H9 (cell line): Measurements from ENCODE around the gene SLC2A9. TPM values are rescaled to one million over a fixed set of nuclear protein-coding genes. Genes with fewer than 3 reads are reported as not detected.

Experiments used
- DNase-seq: peaks from one replicate; pipeline ENCODE4 v3.0.0-alpha.2; 2017
- H2AFZ ChIP-seq: one replicate; pipeline ENCODE4 v1.6.1; 2013; ENCODE audit warnings: mild to moderate bottlenecking, low read length, control low read depth, moderate library complexity
- H2AK5ac ChIP-seq: 2 replicates; pipeline ENCODE4 v1.6.1; 2013; ENCODE audit warnings: low read length, control low read depth, mixed read lengths; ENCODE audit not compliant: insufficient read length
- H2BK120ac ChIP-seq: one replicate; pipeline ENCODE4 v1.6.1; 2013; ENCODE audit warnings: low read depth, mild to moderate bottlenecking, low read length, control low read depth, inconsistent platforms; ENCODE audit not compliant: poor library complexity, severe bottlenecking
- H2BK12ac ChIP-seq: 2 replicates; pipeline ENCODE4 v1.6.1; 2013; ENCODE audit warnings: low read length, control low read depth, mixed read lengths, low read depth; ENCODE audit not compliant: insufficient read length
- H2BK15ac ChIP-seq: 2 replicates; pipeline ENCODE4 v1.6.1; 2013; ENCODE audit warnings: low read depth, low read length, control low read depth
- H2BK20ac ChIP-seq: one replicate; pipeline ENCODE4 v1.6.1; 2013; ENCODE audit warnings: low read depth, mild to moderate bottlenecking, low read length, control low read depth, inconsistent platforms; ENCODE audit not compliant: poor library complexity, severe bottlenecking
- H2BK5ac ChIP-seq: 2 replicates; pipeline ENCODE4 v1.6.1; 2013; ENCODE audit warnings: low read length, control low read depth, mixed read lengths; ENCODE audit not compliant: insufficient read length
- H3K14ac ChIP-seq: 2 replicates; pipeline ENCODE4 v1.6.1; 2013; ENCODE audit warnings: low read length, control low read depth; ENCODE audit not compliant: insufficient read depth
- H3K18ac ChIP-seq: 2 replicates; pipeline ENCODE4 v1.6.1; 2013; ENCODE audit warnings: low read depth, mild to moderate bottlenecking, mixed read lengths, low read length, control low read depth; ENCODE audit not compliant: insufficient read length
- H3K23ac ChIP-seq: 2 replicates; pipeline ENCODE4 v1.6.1; 2013; ENCODE audit warnings: low read length, control low read depth, mixed read lengths, low read depth; ENCODE audit not compliant: insufficient read length
- H3K23me2 ChIP-seq: 2 replicates; pipeline ENCODE4 v1.6.1; 2013; ENCODE audit warnings: low read depth, mild to moderate bottlenecking, mixed read lengths, low read length, control low read depth; ENCODE audit not compliant: insufficient read length, poor library complexity, severe bottlenecking
- H3K27ac ChIP-seq: 2 replicates; pipeline ENCODE4 v1.5.1; 2013; ENCODE audit warnings: low read length, control low read depth, mixed read lengths, low read depth; ENCODE audit not compliant: insufficient read length
- H3K27me3 ChIP-seq: 2 replicates; pipeline ENCODE4 v1.6.1; 2013; ENCODE audit warnings: low read length, control low read depth, inconsistent platforms; ENCODE audit not compliant: insufficient read depth
- H3K4ac ChIP-seq: 2 replicates; pipeline ENCODE4 v1.6.1; 2013; ENCODE audit warnings: low read depth, mild to moderate bottlenecking, control low read depth, inconsistent platforms, low read length, moderate library complexity
- H3K4me1 ChIP-seq: 2 replicates; pipeline ENCODE4 v1.6.1; 2013; ENCODE audit warnings: low read length, control low read depth, inconsistent platforms; ENCODE audit not compliant: insufficient read depth
- H3K4me2 ChIP-seq: 2 replicates; pipeline ENCODE4 v1.6.1; 2013; ENCODE audit warnings: low read length, control low read depth, mixed read lengths; ENCODE audit not compliant: insufficient read length, insufficient read depth
- H3K56ac ChIP-seq: 2 replicates; pipeline ENCODE4 v1.6.1; 2013; ENCODE audit warnings: low read depth, mild to moderate bottlenecking, mixed read lengths, low read length, control low read depth; ENCODE audit not compliant: insufficient read length
- H3K79me1 ChIP-seq: 2 replicates; pipeline ENCODE4 v1.6.1; 2013; ENCODE audit warnings: low read depth, mild to moderate bottlenecking, moderate library complexity, low read length, control low read depth, inconsistent platforms; ENCODE audit not compliant: insufficient read depth, poor library complexity, severe bottlenecking
- H3K79me2 ChIP-seq: 2 replicates; pipeline ENCODE4 v1.6.1; 2013; ENCODE audit warnings: low read length, control low read depth, inconsistent platforms; ENCODE audit not compliant: insufficient read depth
- H3K9ac ChIP-seq: 2 replicates; pipeline ENCODE4 v1.6.1; 2013; ENCODE audit warnings: low read length, control low read depth, mixed read lengths; ENCODE audit not compliant: insufficient read length; ENCODE audit errors: extremely low read depth
- H3K9me3 ChIP-seq: one replicate; pipeline ENCODE4 v1.6.1; 2013; ENCODE audit warnings: low read depth, low read length, inconsistent platforms; ENCODE audit not compliant: control insufficient read depth
- H3T11ph ChIP-seq: one replicate; pipeline ENCODE4 v1.6.1; 2013; ENCODE audit warnings: mild to moderate bottlenecking, low read length, control low read depth, inconsistent platforms
- H4K20me1 ChIP-seq: one replicate; pipeline ENCODE4 v1.6.1; 2013; ENCODE audit not compliant: control insufficient read depth, insufficient read length, insufficient read depth
- H4K5ac ChIP-seq: 2 replicates; pipeline ENCODE4 v1.6.1; 2013; ENCODE audit warnings: low read depth, mild to moderate bottlenecking, mixed read lengths, low read length, control low read depth; ENCODE audit not compliant: insufficient read length
- H4K8ac ChIP-seq: replicated peaks from 2 replicates; pipeline ENCODE4 v1.6.1; 2013; ENCODE audit warnings: low read length, control low read depth, mixed read lengths, low read depth; ENCODE audit not compliant: insufficient read length
- H4K91ac ChIP-seq: 2 replicates; pipeline ENCODE4 v1.6.1; 2013; ENCODE audit warnings: low read depth, mild to moderate bottlenecking, moderate library complexity, mixed read lengths, low read length, control low read depth; ENCODE audit not compliant: insufficient read length
- H3K27ac Mint-ChIP-seq, 3 experiments: 2 replicates in 2 of 3; 3 replicates in 1 of 3; pipeline ENCODE4 v1.8.0; 2020 to 2021; ENCODE audit warnings: mixed read lengths in 3 of 3, mild to moderate bottlenecking in 1 of 3, moderate library complexity in 1 of 3
- H3K27me3 Mint-ChIP-seq: 2 replicates; pipeline ENCODE4 v1.8.0; 2021; ENCODE audit warnings: low read depth, mild to moderate bottlenecking, moderate library complexity, mixed read lengths
- H3K36me3 Mint-ChIP-seq, 3 experiments: 2 replicates in 2 of 3; 3 replicates in 1 of 3; pipeline ENCODE4 v1.8.0; 2020 to 2021; ENCODE audit warnings: low read depth in 3 of 3, mixed read lengths in 3 of 3; ENCODE audit not compliant: insufficient read depth in 1 of 3
- H3K4me1 Mint-ChIP-seq, 2 experiments: 2 replicates each; pipeline ENCODE4 v1.8.0; 2020; ENCODE audit warnings: mixed read lengths in 2 of 2
- H3K4me3 Mint-ChIP-seq, 2 experiments: 2 replicates in 1 of 2; 3 replicates in 1 of 2; pipeline ENCODE4 v1.8.0; 2020 to 2021; ENCODE audit warnings: mild to moderate bottlenecking in 2 of 2, mixed read lengths in 2 of 2, moderate library complexity in 1 of 2
- H3K9me3 Mint-ChIP-seq, 2 experiments: 2 replicates in 1 of 2; 3 replicates in 1 of 2; pipeline ENCODE4 v1.8.0; 2020; ENCODE audit warnings: mild to moderate bottlenecking in 2 of 2, mixed read lengths in 2 of 2, moderate library complexity in 1 of 2
- WGBS: extraction: QIAGEN DNeasy Blood & Tissue Kit; methylation state at CpG from one replicate; pipeline ENCODE4 v1.1.7; 2013; ENCODE audit warnings: missing lambda C conversion rate, low lambda C conversion rate, mixed read lengths; ENCODE audit not compliant: insufficient read length; ENCODE audit errors: extremely low coverage; 5-methylcytosine and 5-hydroxymethylcytosine counted together
- total RNA-seq: library from RNA; stranded (reverse); gene quantifications from 2 replicates; pipeline ENCODE4 v1.2.1, GENCODE V29; 2021
- TF ChIP-seq, protein P1 (sequence below): fragments of 200-600 bp; sonication (generic); conservative IDR thresholded peaks from 3 replicates; pipeline ENCODE4 v1.8.0; 2021; ENCODE audit warnings: antibody characterized with exemption, mild to moderate bottlenecking

The SLC2A9 gene
- total RNA-seq, 1 experiment from 2014 or later: 0.79 TPM

DNA sequence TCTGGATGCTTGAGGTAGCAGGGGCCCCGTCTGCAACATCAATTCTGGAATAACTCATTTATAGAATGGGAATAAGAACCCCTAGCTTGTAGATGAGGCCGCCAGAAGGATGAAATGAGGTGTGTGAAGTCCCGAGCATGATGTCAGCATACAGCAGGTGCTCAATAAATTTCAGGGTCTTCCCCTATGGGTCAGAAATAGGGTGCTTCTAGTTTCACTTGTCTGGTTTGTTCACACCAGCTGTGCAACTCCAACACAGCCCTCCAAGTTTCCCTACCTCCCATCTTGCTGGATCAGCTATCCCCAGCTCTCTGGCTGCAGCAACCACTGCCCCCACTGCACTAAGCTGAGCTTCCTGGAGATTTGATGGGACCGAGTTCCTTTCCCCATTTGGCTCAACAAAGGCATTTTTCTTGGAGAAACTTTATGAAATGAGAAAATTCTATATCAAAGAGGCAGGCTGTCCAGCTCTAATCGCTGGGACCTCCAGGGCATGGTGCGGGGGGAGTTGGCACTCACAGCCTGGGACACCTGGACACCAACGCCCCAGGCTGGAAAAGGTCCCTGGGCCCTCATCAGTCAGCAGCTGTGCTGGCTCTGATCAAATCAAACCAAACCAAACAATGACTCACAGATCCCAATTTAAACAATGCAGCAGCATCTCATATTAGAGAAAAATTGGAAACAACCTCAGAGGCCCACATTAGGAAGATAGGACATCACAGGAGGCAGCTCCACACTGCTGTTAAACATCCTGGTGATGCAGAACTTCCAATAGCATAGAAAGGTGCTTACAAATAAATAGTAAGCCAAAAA, 13.3 kb downstream of the SLC2A9 start:
- H3K56ac ChIP-seq: no peak overlapping the region
- Mint-ChIP-seq H3K36me3 (no peaks in the 10 kb centered on the region), H3K4me1 (peaks cover 7 to 13% of the 10 kb centered on the region in 2 experiments; a peak in 3 of 4 replicates), H3K4me3 (no peak overlapping the region), H3K9me3 (no peaks in the 10 kb centered on the region), H3K27ac (no peak overlapping the region), H3K27me3 (peaks cover 1% of the 10 kb centered on the region)
- no peak overlapping the region for H2BK5ac ChIP-seq
- H2AFZ ChIP-seq: no peak overlapping the region
- no peak overlapping the region for H3K23ac ChIP-seq
- DNase-seq: no peak
- H3T11ph ChIP-seq: no peak overlapping the region
- no peak overlapping the region for H2BK120ac ChIP-seq
- no peak overlapping the region for H2BK20ac ChIP-seq
- no peak overlapping the region for H2BK15ac ChIP-seq
- no peak overlapping the region for H3K14ac ChIP-seq
- H3K79me2 ChIP-seq: no peaks in the 10 kb centered on the region
- H3K27ac ChIP-seq: no peak overlapping the region
- H3K79me1 ChIP-seq: no peaks in the 10 kb centered on the region
- no peak overlapping the region for H2BK12ac ChIP-seq
- H3K23me2 ChIP-seq: no peaks in the 10 kb centered on the region
- H3K27me3 ChIP-seq: no peaks in the 10 kb centered on the region
- H3K4me1 ChIP-seq: no peaks in the 10 kb centered on the region
- TF ChIP-seq, protein P1, sequence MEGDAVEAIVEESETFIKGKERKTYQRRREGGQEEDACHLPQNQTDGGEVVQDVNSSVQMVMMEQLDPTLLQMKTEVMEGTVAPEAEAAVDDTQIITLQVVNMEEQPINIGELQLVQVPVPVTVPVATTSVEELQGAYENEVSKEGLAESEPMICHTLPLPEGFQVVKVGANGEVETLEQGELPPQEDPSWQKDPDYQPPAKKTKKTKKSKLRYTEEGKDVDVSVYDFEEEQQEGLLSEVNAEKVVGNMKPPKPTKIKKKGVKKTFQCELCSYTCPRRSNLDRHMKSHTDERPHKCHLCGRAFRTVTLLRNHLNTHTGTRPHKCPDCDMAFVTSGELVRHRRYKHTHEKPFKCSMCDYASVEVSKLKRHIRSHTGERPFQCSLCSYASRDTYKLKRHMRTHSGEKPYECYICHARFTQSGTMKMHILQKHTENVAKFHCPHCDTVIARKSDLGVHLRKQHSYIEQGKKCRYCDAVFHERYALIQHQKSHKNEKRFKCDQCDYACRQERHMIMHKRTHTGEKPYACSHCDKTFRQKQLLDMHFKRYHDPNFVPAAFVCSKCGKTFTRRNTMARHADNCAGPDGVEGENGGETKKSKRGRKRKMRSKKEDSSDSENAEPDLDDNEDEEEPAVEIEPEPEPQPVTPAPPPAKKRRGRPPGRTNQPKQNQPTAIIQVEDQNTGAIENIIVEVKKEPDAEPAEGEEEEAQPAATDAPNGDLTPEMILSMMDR: no peak
- H3K18ac ChIP-seq: no peak overlapping the region
- H4K5ac ChIP-seq: no peak overlapping the region
- no peak overlapping the region for H3K4me2 ChIP-seq
- no peak overlapping the region for H3K9ac ChIP-seq
- WGBS: no CpG with 5 or more reads among the region's 7 CpGs
- no peak overlapping the region for H3K4ac ChIP-seq
- no peak overlapping the region for H2AK5ac ChIP-seq
- H3K9me3 ChIP-seq: no peaks in the 10 kb centered on the region
- H4K20me1 ChIP-seq: no peaks in the 10 kb centered on the region
- no peak overlapping the region for H4K91ac ChIP-seq
- no peak overlapping the region for H4K8ac ChIP-seq
